Stimulated activated CD8-positive, alpha-beta memory T cell treated with anti-CD3 and anti-CD28 coated beads, Interleukin-7, amount 100 ng/mL, for 24 hours (primary cell): ENCODE data around the gene IQGAP2.
"Not testable (repeated sequence)": the region's sequence is repeated elsewhere in the genome, so short reads cannot be mapped to it uniquely, and the experiment has no call there.

Experiments
- DNase-seq: peaks from one replicate; pipeline ENCODE4 v3.0.0-alpha.2; 2020; ENCODE audit warnings: low read depth

The IQGAP2 gene

DNA sequence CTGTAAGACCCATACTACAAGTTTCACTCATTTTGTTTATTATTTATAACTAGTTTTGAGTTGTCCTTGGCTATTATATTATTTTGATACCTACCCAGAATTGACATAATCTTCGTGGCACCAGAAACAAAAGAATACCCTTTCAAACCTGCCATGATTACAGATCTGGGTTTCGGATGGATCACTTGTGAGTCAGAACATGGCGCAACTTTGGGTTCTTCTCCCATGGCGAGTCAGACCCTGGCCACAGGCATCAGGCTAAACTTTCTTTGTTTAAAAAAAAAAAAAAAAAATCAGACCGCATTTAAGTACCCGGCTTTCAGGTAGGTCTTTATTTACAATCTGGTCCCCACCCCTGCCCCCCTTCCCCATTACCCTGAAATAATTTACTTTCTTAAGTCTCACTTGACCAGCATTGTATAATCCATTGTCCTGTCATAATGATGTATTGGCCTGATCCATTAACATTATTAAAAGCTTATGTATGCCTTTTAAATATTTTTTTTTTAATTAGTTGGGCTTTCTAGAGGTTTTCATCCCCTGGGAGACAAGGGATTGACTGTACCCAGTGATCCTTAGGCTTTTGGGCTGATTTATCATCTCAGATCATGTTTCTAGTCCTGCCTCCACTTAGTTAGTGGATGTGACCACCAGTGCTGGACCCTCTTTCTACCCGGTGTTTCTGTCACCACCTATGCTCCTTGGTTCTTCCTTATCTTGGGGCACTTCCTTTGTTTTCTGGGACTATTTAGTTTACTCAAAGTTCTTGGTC lies 176.3 kb downstream of the IQGAP2 start:
- no peak for DNase-seq

DNA sequence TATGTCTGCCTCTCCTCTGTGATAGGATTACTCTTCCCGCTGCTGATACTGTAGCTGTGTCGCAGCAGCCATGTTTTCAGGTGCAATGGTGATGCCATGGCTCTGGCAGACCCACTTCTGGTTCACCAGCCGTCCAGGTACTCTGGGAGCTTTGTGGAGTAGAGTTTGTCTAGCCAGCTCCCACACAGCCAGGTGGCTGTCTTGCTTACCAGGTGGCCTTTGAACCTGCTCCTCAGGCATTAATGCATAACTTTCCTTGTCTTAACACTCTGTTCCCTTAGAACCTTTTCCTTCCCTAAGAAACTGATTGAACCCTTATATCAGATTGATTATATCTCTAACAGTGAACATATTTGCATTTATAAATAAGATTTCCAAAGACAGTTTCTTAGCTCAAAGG lies 177.9 kb downstream of the IQGAP2 start:
- DNase-seq = no peak

DNA sequence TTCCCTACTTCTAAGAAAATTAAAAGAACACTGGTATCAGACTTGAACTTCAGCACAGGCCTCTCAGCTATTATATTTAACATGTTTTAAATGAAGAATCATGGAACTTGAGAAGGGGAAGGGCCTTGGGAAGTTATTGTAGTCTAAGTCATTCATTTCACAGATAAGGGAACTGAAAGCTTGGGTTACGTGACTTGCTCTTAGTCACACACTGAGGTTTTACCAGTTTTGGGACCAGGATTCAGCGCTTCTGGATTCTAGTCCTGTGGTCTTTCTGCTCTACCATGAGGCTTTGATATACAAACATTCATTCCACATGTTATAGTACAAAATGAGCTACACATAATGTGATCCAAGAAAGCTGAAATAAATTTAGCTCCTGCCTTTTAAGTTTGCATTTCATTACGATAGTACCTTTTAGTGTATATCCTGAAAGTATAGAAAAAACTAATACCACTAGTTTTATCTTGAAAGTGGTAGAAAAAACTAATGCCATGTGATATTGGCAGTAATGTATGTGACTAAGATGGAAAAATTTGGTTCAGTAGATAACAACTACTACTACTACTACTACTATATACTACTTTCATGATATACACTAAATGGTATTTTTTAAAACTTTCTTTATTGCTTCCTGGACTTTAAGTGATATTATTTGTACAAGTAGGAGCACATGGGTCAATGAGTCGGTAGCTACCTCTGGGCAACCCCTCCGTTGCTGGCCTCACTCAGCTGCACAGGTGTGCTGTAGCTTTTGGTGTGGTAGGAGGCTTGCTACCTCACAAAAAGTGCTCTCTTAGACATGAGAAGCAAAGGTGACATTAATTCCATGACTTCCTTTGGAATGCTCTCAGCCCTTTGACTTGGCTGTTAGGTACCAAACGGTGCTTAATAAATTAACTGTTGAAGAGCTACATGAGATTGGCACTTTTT lies 179.4 kb downstream of the IQGAP2 start:
- DNase-seq = no peak

DNA sequence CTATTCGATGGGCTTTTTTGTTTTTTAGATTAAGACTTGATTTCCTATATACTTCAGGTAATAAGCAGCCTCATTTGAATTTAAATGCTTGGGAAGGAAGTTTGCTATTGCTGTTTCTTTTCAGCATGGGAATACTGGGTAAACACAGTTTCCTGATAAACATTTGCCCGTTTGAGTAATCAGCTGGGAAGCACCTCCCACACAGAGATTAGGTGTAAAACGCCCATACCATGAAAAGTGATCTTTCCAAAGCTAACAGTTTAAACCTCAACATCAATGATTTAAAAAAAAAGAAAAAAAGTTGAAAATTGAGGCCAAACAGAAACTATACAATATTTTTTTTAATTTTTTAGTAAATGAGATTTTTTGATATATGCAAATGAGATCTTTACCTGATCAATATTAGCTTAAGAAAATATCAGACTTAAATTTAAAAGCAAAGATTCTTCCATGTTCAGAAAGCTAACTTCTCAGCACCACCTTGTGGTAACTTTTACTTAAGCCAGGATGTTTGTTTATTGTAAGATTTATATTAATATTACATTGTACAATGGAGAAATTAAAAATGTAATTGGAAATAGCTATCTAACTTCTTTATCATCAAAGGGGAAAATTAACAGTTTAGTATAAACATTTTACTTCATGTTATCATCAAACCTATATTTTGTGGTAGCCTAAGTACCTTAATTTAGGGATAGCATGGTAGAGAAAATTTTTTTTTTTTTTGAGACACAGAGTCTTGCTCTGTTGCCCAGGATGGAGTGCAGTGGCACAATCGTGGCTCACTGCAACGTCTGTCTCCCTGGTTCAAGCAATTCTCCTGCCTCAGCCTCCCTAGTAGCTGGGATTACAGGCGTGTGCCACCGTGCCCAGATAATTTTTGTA lies 180.3 kb downstream of the IQGAP2 start:
- DNase-seq = no peak

DNA sequence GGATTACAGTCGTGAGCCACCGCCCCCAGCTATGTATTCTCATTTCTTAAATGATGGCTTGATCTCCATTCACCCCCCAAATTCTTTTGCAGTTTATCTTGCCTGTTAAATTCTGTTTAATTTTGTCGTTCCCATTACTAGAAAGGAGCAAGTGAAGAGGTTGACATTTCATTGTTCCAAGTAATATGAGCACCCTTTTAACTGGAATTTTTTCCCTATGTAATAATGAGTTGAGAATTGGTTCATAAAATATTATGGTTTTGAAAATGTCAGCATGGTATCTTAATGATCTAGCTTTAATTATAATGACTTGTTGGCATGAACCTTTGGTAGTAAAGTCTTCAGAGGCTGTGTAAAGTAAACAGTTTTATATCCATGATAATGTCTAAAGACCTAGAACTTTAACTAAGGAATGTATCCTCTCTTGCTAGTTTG lies 182.7 kb downstream of the IQGAP2 start:
- DNase-seq = no peak

DNA sequence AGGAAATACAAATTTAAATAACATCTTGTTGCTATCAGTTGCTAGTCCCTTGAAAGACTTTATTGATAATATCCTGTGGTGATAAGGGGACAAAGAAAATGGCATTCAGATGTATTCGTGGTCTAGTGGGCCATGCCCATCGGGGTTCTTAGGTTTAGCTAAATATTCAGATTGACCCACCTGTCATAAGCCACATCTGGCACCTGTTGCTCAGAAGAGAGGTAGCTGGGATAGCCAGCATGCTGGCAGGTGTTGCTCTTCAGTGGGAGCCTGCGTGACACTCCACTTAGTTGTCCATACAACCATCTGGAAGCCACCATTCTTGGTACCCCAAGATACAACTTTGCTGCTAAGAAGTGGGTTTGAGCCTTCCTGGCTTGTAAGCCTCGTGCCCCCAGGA lies 183.4 kb downstream of the IQGAP2 start:
- DNase-seq = no peak

DNA sequence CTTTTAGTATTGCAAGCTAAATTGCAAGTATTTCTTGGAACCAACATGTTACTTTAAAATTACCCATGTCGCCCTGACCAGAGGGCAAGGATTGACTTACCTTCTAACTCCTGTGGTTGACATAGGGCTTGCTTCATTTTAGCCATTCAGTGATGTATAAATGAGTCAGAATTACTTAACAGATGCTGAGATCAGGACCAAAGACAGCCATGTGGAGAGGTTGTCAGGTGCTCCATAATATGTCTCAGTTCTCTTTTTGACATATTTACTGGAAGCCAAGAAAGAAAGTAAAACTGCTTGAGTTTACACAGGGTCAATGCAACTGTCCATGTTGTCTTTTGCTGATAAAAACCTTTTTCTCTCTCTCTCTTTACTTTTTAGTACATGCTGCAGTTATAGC lies 186.9 kb downstream of the IQGAP2 start:
- DNase-seq = no peak

DNA sequence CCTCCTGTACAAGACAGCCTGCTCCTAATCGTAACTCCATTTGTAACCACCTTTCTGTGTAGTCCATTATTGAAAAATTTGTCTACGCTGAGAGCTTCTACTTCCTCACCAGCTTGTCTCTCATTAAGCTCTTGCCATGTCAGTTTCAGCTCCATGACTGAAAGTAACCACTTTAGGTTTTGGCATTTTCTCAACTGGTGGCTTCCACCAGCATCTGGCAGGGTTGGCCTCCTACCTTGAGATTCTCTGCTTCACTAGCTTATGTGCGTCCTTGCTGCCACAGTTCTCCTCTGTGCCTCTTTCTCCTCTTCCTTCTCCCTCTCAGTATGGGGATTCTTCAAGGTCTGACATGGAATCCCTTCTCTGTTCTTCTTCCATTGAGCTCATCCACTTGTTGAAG lies 188.3 kb downstream of the IQGAP2 start:
- no peak for DNase-seq

DNA sequence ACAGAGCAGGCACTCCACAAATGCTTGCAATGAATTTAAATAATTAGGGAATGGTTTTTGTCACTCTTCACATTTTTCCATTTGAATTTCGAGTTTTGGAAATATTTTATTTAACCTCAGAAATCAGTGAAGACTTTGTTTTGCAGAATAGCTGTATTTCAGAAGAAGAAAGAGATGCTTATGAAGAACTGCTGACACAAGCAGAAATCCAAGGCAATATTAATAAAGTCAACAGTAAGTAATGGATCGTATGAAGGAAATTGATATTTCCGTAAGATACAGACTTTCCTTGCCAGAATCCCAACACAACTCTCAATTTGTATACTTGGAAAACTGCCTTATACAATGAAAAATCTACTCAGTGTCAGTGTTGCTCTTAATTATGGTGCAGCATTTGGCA lies 189.6 kb downstream of the IQGAP2 start:
- no peak for DNase-seq

DNA sequence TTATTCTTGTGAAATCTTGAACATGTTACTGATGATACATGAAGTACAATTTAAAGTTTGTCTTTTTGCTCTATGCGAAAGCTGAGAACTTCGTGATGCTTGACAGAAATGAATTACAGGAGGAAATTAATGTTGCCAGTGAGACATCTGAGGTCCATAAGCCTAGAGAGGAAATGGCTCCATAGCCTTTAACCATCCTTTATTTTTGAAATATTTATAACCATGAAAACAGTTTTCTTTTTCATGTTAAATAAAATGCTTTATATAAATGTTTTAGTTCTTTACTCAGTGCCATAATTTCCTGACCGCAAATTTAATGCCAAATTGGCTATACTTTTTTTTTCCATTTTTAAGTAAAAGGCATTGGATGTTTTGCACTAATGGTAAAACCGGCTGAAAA lies 191.0 kb downstream of the IQGAP2 start:
- no peak for DNase-seq

DNA sequence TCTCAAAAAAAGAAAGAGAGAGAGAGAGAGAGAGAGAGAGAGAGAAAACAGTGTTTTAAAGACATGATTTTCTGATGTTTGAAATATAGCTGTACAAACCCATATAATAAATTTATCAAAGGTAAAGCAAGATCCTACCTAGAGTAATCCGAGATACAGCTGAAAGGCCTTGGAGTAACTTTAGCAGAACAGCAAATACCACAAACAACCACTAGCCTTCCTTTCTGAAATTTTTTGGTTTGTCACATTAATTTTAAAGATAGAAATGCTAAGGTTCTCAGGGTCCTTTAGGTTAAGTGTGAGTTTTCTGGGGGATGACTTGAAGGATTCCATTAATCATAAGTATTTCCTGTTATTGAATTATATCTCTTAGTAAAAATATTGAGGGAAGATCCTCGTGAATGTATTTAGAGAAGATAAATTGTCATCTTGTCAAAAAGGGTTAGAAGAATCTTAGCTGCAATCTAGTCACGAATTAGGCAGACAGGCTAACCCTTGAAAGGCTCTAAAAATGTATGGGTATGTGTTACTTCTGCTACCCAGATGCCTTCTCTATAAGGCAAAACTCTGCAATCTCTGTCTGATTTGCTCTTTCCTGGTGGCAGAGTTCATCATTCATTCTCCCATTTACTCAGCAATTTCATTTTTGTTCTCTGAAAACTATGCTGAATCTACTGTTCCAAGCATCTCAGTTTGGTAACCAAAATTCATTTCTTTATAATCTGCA lies 192.8 kb downstream of the IQGAP2 start:
- no peak for DNase-seq

DNA sequence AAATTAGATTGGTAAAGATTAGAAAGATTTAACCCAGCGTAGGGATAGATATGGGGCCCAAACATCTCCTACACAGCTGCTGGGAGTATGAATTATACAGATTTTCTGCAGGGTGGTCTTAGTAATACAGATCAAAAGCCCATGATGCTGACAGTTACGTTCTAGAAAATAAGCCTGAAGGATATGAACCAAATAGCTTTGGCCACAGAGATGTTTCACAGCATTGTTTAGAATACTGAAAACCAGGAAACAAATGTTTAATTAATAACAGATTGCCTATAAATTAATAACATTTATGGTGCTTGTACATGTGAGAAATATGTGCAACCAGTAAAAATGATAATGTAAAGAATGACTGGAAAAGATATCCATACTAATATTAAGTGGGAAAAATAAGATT lies 195.4 kb downstream of the IQGAP2 start:
- DNase-seq = no peak

DNA sequence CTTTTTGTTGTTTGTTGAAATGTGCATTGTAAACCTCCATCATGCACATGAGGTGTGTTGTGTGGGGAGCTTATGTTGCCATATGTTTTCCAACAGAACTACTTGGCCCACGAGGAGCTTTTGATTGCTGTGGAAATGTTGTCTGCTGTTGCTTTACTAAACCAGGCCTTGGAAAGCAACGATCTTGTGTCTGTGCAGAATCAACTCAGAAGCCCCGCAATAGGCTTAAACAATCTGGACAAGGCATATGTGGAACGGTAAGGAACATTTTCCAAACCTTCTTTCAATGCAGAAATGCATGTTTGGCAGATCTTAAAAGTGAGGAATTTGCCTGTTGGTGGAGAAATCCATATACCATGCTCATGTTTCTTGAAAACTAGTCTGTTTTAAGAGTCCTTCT lies 197.6 kb downstream of the IQGAP2 start:
- no peak for DNase-seq

DNA sequence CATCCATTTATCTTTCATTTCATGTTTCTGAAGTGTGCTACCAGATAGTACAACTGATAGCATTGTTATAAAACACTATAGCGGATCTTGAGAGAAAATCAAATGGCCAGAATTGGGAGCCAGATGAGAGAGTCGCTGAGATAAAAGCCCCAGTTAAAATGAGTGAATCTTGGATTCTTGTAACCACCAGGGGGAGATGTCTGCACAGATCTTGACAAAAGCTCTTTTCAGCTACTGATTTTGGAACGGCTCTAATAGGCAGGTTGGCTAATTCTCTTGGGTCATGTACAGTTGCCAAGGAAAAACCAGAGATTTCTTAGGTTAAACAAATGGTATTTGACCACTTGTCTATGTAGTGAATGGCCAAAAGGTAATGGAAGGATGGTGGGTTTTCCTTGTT lies 198.4 kb downstream of the IQGAP2 start:
- no peak for DNase-seq

DNA sequence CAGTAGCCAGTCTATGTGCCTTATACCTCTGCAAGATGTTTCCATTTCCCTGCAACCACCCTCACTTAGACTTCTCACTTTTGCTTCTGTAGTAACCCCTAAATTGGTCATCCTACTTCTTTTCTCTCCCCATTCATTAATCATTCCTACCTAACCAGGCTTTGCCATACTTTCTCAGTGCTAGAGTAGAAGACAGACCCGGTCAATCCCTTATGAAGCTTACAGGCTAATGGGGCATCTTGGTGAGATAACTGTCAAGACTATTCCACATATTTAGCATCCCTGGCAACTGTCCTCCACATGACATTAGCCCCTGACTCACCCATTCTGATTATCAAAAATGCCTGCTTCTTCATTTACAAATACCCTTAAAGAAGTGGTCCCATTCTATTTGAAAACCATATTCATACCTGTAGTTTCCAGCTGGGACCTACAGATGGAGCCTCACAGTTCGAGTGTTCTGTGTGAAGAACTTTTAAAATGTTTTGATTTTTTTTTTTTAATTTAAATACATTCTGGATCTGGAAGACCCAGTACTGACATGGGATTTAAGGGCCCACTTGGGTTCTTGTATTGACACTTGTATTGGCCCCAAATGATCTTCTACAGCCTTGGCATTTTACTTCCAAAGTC lies 199.1 kb downstream of the IQGAP2 start:
- no peak for DNase-seq

DNA sequence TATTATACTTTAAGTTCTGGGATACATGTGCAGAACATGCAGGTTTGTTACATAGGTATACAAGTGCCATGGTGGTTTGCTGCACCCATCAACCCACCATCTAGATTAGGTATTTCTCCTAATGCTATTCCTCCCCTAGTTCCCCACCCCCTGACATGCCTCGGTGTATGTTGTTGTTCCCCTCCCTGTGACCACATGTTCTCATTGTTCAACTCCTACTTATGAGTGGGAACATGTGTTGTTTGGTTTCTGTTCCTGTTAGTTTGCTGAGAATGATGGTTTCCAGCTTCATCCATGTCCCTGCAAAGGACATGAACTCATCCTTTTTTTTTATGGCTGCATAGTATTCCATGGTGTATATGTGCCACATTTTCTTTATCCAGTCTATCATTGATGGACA lies 200.9 kb downstream of the IQGAP2 start:
- not testable (repeated sequence) for DNase-seq

DNA sequence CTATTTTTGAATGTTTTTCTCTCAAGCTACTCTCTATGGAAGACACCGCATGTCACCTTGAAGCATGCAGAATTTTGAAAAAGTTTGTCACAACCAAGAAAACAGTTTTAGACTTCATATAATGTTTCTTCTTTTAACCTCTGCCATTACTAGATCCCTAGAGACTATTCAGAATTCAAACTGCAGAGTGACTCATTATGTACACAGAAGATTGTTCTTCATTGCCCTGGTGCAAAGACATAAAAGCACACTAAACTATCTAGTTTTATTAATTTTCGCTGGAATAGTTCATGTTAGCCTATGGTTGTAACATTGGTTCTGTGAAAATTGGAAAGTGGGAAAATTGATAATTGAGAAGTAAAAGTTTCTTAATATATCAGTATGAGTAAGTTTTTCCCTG lies 201.8 kb downstream of the IQGAP2 start:
- no peak for DNase-seq

DNA sequence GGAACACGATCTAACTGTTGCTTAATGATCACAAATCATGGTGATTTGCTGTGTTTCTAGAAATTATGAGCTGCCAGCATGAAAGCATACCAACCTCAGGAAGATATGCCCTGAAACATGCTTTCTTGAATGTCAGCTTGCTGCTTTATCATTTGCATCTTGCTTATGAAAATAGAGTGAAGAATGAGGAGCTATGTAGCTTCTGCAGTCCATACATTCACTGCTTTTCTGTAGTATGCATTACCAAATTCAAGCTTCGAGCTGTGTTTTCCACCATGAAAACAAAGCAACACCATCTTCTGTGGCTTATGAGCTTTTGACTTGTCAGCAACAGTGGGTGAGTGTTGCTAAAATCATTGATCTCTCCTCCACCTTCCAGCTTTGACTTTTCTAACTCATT lies 203.6 kb downstream of the IQGAP2 start:
- no peak for DNase-seq

DNA sequence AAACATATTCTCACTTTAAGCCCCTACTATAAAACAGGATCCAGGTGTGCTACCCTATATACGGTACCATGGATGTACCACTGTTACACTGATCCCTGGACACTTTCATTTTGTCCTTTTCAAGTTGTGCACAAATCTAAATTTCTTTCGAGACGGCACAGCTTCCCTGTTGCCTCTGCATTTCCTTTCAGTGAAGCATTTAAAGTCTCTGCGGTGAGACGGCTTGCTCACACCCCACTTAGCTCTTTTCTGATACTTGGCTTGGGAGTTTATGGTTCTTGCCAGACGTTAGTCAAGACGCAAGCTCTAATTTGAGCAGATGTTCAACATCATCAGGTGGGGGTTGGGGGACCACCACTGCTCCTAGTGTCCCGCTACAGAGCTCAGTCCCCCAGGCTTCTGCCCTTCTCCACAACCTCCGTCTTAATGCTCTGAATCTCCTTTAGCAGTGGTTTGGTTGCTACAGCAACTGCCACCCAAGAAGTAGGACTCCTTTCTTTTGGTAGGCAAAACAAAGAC lies 204.3 kb downstream of the IQGAP2 start:
- no peak for DNase-seq

DNA sequence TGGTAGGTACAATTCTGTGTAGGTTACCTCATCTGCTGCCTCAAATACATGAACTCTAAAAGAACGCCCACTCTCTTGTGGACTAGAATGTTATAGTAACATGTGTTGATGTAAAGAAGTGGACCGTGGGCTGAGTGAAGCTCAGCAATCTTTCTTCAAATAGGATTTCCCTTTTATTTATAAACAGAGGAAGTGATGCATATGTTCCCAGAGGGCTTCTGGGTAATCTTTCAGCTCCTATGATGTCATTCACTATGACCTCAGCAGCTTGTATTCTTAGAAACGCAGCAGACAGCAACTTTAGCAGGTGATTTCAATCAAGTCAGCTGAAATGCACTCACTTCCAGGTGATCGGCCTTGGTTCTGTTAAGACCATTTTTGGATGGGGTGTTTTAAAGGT lies 205.7 kb downstream of the IQGAP2 start:
- no peak for DNase-seq

DNA sequence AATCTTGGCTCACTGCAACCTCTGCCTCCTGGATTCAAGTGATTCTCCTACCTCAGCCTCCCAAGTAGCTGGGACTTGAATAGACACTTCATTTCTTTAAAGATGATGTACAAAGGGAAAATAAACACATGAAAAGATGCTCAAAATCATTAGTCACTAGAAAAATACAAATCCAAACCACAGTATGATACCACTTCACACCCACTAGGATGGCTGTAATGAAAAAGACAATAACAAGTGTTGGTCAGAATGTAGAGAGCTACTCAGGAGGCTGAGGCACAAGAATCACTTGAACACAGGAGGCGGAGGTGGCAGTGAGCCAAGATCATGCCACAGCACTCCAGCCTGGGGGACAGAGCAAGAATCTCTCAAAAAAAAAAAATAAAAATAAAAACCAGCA lies 207.1 kb downstream of the IQGAP2 start:
- no peak for DNase-seq
